Measurements from ENCODE around the gene UTP4. TPM values are rescaled to one million over a fixed set of nuclear protein-coding genes. Genes with fewer than 3 reads are reported as not detected.

Gene UTP4
- polyA plus RNA-seq, 10 donors, result 30.3 to 40.9 (median 35.4) TPM

DNA sequence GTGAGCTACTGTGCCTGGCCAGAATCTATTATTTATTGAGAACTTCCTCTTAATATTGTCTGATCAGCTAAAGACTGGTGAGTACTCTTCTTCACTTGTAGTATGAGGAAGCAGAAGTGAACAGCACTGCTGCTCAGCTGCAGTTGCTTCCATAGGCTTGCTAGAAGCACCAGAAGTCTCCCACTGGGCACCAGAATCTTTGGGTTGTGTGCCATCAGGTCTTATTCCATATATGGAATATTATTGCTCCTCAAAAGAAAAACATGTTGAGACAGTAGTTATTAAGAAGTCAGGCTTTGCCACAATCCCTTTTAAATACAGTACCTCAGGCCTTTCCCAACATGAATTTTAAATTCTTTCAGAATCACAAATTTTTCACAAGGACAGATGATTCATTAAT is 71.7 kb downstream of the UTP4 start:
- DNase-seq, result no peak

DNA sequence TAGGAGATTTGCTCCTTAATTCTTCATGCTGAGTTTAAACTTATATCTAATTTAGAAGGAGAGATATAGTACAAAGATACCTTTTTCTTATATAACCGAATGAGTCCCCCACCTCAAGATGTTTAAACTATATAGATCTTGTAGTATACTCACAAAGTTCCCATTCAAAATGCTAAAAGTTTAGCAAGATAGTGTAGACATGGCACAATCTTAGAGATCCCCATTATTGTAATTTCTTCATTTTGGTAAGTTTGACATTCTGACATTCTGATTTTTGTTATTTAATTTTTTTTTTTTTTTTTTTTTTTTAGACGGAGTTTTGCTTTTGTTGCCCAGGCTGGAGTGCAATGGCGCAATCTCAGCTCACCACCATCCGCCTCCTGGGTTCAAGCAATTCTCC is 77.3 kb downstream of the UTP4 start:
- no peak for DNase-seq

DNA sequence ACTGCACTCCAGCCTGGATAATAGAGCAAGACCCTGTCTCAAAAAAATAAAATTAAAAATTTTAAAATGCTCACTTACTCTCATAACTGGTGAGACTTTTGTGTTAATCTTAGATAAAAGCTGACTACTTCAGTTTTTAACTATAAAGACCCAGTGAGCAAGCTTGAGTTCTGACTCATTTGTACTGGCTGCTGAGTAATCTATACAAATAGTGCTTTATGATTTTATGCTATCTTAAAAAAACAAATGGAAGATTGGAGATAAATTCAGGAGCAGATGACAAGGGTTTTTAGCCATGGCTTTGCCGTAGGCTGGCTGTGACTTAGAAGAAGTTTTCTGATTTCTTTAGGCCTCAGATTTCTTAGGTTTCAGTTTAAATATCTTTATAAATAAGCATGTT is 85.0 kb downstream of the UTP4 start:
- DNase-seq, result no peak

Other genes starting within 250 kb of the UTP4 start
- 1 to 10 TPM; 1.4 to 5.3 (median 2.1) TPM for gene HAS3, start 27.0 kb upstream of the UTP4 start, polyA plus RNA-seq (ENCODE audit: insufficient read length in 10 of 10)
- 10 to 100 TPM; 58.6 to 83.0 (median 65.6) TPM for gene CHTF8, start 61 bp upstream of the UTP4 start, polyA plus RNA-seq (ENCODE audit: insufficient read length in 10 of 10)
- 10 to 100 TPM; 14.8 to 21.2 (median 17.7) TPM for gene SNTB2, start 54.5 kb downstream of the UTP4 start, polyA plus RNA-seq (ENCODE audit: insufficient read length in 10 of 10)
- gene VPS4A, start 178.7 kb downstream of the UTP4 start, polyA plus RNA-seq (ENCODE audit: insufficient read length in 10 of 10), result 10 to 100 TPM; 32.4 to 38.1 (median 36.2) TPM
- gene PDF, start 197.9 kb downstream of the UTP4 start, polyA plus RNA-seq (ENCODE audit: insufficient read length in 10 of 10), result 1 to 10 TPM; 2.3 to 7.1 (median 3.8) TPM
- 10 to 100 TPM; 19.0 to 23.6 (median 20.8) TPM for gene COG8, start 206.9 kb downstream of the UTP4 start, polyA plus RNA-seq (ENCODE audit: insufficient read length in 10 of 10)
- gene NIP7, start 207.1 kb downstream of the UTP4 start, polyA plus RNA-seq (ENCODE audit: insufficient read length in 10 of 10), result 10 to 100 TPM; 18.4 to 29.5 (median 23.4) TPM
- 1 to 10 TPM in 7 of 10 donors, under 1 TPM in 3; 0.80 to 2.0 (median 1.4) TPM for gene TMED6, start 219.1 kb downstream of the UTP4 start, polyA plus RNA-seq (ENCODE audit: insufficient read length in 10 of 10)